T-cell (primary cell): ENCODE results near the gene FOXR1. TPM values are rescaled to one million over a fixed set of nuclear protein-coding genes. Genes with fewer than 3 reads are reported as not detected.

ENCODE experiments used
- ATAC-seq, 4 experiments: fragments of 200-7000 bp in 3 of 4; fragments of 150-1000 bp in 1 of 4; cut with Tn5 transposase; replicated peaks in 1 of 4; 1 replicate in 3 of 4; 2 replicates in 1 of 4; pipeline ENCODE4 v1.10.0; 2021; ENCODE audit warnings: moderate library complexity in 3 of 4, mild to moderate bottlenecking in 2 of 4, moderate number of reproducible peaks in 1 of 4
- CTCF ChIA-PET, 2 donors: fragments of 300-600 bp; sonication (Branson Sonifier 250); formaldehyde crosslinking; loops; one replicate each; lab custom pipeline; 2022; ENCODE audit warnings: antibody characterized with exemption in 2 of 2; lab: Charles Lee
- POLR2A ChIA-PET, 2 donors: fragments of 300-600 bp; sonication (Branson Sonifier 250); formaldehyde crosslinking; loops; one replicate each; lab custom pipeline; 2022; ENCODE audit warnings: antibody characterized with exemption in 2 of 2; lab: Charles Lee
- DNase-seq, 35 experiments: peaks; one replicate each; pipeline versions ENCODE4 v3.0.0 to v3.0.0-alpha.2; 2013 to 2023
- H3K27ac ChIP-seq: one replicate; pipeline ENCODE4 v1.5.1; 2013; ENCODE audit warnings: low read length
- H3K27me3 ChIP-seq, 2 experiments: replicated peaks in 1 of 2; 1 replicate in 1 of 2; 2 replicates in 1 of 2; pipeline versions ENCODE4 v1.6.1 to v1.7.0; 2013; ENCODE audit warnings: low read length in 1 of 2, mixed read lengths in 1 of 2; ENCODE audit not compliant: control insufficient read depth in 2 of 2, insufficient read depth in 2 of 2; ENCODE audit errors: extremely low read depth in 1 of 2
- H3K36me3 ChIP-seq, 2 donors: 1 replicate in 1 of 2; 2 replicates in 1 of 2; pipeline versions ENCODE4 v1.6.1 to v1.7.0; 2013; ENCODE audit warnings: low read length in 1 of 2; ENCODE audit not compliant: control insufficient read depth in 2 of 2, insufficient read depth in 1 of 2; ENCODE audit errors: extremely low read depth in 1 of 2
- H3K4me1 ChIP-seq, 2 experiments: 1 replicate in 1 of 2; 2 replicates in 1 of 2; pipeline versions ENCODE4 v1.6.1 to v1.7.0; 2013; ENCODE audit warnings: low read length in 2 of 2, mixed read lengths in 1 of 2; ENCODE audit not compliant: insufficient read depth in 2 of 2, control insufficient read depth in 1 of 2; ENCODE audit errors: extremely low read depth in 1 of 2
- H3K4me3 ChIP-seq, 2 donors: 1 replicate in 1 of 2; 2 replicates in 1 of 2; pipeline versions ENCODE4 v1.5.1 to v1.7.0; 2013; ENCODE audit warnings: mild to moderate bottlenecking in 2 of 2, low read length in 1 of 2, moderate library complexity in 1 of 2; ENCODE audit not compliant: control insufficient read depth in 1 of 2; ENCODE audit errors: extremely low read depth in 1 of 2
- H3K9me3 ChIP-seq: 2 replicates; pipeline ENCODE4 v1.7.0; 2013
- H3K27ac Mint-ChIP-seq, 2 donors: one replicate each; pipeline ENCODE4 v1.8.0; 2020 to 2021; ENCODE audit warnings: mild to moderate bottlenecking in 2 of 2, mixed read lengths in 2 of 2
- H3K27me3 Mint-ChIP-seq, 2 donors: one replicate each; pipeline ENCODE4 v1.8.0; 2021 to 2022; ENCODE audit warnings: mixed read lengths in 2 of 2
- H3K36me3 Mint-ChIP-seq: one replicate; pipeline ENCODE4 v1.8.0; 2021; ENCODE audit warnings: mixed read lengths
- H3K4me1 Mint-ChIP-seq, 3 donors: one replicate each; pipeline ENCODE4 v1.8.0; 2020 to 2022; ENCODE audit warnings: mixed read lengths in 3 of 3, mild to moderate bottlenecking in 1 of 3
- H3K4me3 Mint-ChIP-seq, 3 donors: one replicate each; pipeline ENCODE4 v1.8.0; 2020 to 2022; ENCODE audit warnings: mild to moderate bottlenecking in 3 of 3, mixed read lengths in 3 of 3, moderate library complexity in 3 of 3
- H3K9me3 Mint-ChIP-seq, 3 donors: one replicate each; pipeline ENCODE4 v1.8.0; 2020 to 2022; ENCODE audit warnings: mixed read lengths in 3 of 3
- WGBS: methylation state at CpG from one replicate; pipeline ENCODE4 v1.1.5; 2013; ENCODE audit warnings: missing lambda C conversion rate; ENCODE audit not compliant: insufficient coverage; 5-methylcytosine and 5-hydroxymethylcytosine counted together
- total RNA-seq, 35 experiments: library from RNA in 6 of 35; stranded (reverse) in 6 of 35; fragments of 120-200 nt in 1 of 35; gene quantifications; one replicate each; pipeline versions ENCODE4 v1.2.1 to v1.2.4 and lab custom pipeline; 2013 to 2026

Gene FOXR1
- total RNA-seq, 5 donors from 2014 or later (not counting 1 experiment from before 2014, with no cell fraction given), result not detected

DNA sequence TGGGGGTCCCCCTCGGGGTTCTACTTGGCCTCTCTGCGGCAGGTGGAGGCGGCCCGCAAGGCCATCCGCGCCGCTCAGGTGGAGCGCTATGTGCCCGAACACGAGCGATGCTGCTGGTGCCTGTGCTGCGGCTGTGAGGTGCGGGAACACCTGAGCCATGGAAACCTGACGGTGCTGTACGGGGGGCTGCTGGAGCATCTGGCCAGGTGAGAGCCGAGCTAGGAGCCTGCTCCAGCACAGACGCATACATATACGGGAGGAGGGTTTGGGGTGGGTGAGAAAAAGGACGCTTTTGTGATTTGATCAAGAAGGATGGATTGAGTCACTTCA, 26.8 kb downstream of the FOXR1 start:
- Histone ChIP-seq H3K36me3 (peaks cover 9 to 33% of the 10 kb centered on the region in 2 donors), H3K27ac (peak overlapping the region; percentile 78), H3K4me1 (peaks cover 14 to 34% of the 10 kb centered on the region in 2 experiments), H3K27me3 (no peaks in the 10 kb centered on the region), H3K9me3 (no peaks in the 10 kb centered on the region), H3K4me3 (peak overlapping the region; percentile 85 to 89)
- Mint-ChIP-seq H3K9me3 (no peaks in the 10 kb centered on the region), H3K27me3 (no peaks in the 10 kb centered on the region), H3K4me1 (peaks cover 38 to 44% (median 44%) of the 10 kb centered on the region in 3 donors), H3K36me3 (peaks cover 18% of the 10 kb centered on the region), H3K4me3 (peak overlapping the region; percentile 92 to 98 (median 97)), H3K27ac (peak overlapping the region; percentile 90)
- no peak for DNase-seq
- CTCF ChIA-PET, result interaction anchor here in 1 of 2 donors (1.3 to 1.4 kb wide), 2 partner anchors 21 to 69 kb away, joined by 3 to 8 read pairs; partner anchors contain the start of genes TRAPPC4 and VPS11
- ATAC-seq, result peak; percentile 19 to 28 (median 20)
- POLR2A ChIA-PET, result interaction anchor here in 1 of 2 donors (0.5 to 1.3 kb wide), 2 partner anchors 9 to 20 kb away, joined by 4 to 7 read pairs; partner anchors contain the start of genes RPS25 and TRAPPC4
- 1% methylated on average over 18 of the region's 19 CpGs for WGBS

DNA sequence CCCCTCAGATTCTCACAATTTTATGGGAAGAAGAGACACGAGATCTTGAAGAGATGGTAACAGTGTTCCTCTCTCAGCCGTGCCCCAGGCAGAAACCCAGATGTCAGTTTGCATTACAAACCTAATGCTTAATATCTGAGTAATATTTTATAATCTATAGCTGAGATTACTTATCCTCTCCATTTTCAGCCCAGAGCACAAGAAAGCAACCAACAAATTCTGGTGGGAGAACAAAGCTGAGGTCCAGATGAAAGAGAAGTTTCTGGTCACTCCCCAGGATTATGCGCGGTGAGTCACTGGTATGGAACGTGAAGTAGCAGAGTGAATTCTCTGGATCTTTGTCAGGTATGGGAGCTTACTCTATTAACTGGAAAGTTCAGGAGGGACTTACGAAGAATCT, 27.3 kb downstream of the FOXR1 start:
- Mint-ChIP-seq H3K27me3 (no peaks in the 10 kb centered on the region), H3K27ac (peak overlapping the region; percentile 90), H3K36me3 (peaks cover 18% of the 10 kb centered on the region), H3K4me1 (peaks cover 38 to 44% (median 44%) of the 10 kb centered on the region in 3 donors), H3K9me3 (no peaks in the 10 kb centered on the region), H3K4me3 (peak overlapping the region; percentile 92 to 98 (median 97))
- Histone ChIP-seq H3K9me3 (no peaks in the 10 kb centered on the region), H3K27ac (peak overlapping the region; percentile 78), H3K4me3 (peak overlapping the region; percentile 85 to 89), H3K27me3 (no peaks in the 10 kb centered on the region), H3K4me1 (peaks cover 14 to 34% of the 10 kb centered on the region in 2 experiments), H3K36me3 (peaks cover 9 to 36% of the 10 kb centered on the region in 2 donors)
- ATAC-seq (no peak), DNase-seq (no peak)
- ChIA-PET CTCF (interaction anchor here in 1 of 2 donors (0.5 kb wide), 1 partner anchor 24 kb away, joined by 6 read pairs; no protein-coding TSS in a partner anchor), POLR2A (interaction anchor here (0.5 to 0.7 kb wide), 4 partner anchors 10 to 19 kb away, joined by 3 to 16 read pairs (median 5); no protein-coding TSS in a partner anchor)
- 81% methylated on average over 3 of the region's 6 CpGs for whole genome bisulfite sequencing

DNA sequence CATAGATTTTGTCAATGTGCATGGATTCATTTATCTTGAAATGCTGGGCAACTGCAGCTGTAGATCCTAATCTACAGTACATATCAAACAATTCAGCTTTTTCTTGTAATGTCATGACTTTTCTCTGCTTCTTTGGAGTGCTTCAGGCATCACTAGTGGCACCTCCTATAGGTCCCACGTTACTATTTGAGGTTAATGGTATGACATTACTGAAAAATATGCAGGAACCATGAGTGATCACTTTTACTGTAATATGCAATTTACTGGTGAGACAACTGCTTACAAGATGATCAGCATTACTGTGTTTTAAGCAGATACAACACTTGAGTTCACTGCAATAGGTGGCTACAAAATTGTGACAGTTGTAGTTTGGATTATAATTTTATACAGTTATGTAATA, 29.3 kb downstream of the FOXR1 start:
- POLR2A ChIA-PET, result no interaction called here
- H3K36me3 ChIP-seq, result peaks cover 9 to 48% of the 10 kb centered on the region in 2 donors

DNA sequence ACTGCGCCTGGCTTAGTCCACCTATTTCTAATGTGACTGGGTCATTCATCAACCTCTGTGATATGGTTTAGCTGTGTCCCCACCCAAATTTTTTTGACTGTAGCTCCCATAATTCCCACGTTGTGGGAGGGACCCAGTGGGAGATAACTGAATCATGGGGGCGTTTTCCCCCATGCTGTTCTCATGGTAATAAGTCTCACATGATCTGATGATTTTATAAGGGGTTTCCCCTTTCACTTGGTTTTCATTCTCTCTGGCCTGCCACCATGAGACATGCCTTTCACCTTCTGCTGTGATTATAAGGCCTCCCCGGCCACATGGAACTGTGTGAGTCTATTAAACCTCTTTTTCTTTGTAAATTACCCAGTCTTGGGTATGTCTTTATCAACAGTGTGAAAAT, 35.1 kb downstream of the FOXR1 start:
- ChIA-PET POLR2A (interaction anchor here in 1 of 2 donors (0.5 kb wide), 1 partner anchor 218 kb away, joined by 4 read pairs; no protein-coding TSS in a partner anchor), CTCF (interaction anchor here (0.7 to 0.9 kb wide), 3 partner anchors 11 to 745 kb away, joined by 3 to 5 read pairs (median 4); no protein-coding TSS in a partner anchor)
- no peak for ATAC-seq
- Histone ChIP-seq H3K4me1 (no peaks in the 10 kb centered on the region), H3K9me3 (no peaks in the 10 kb centered on the region), H3K36me3 (peaks cover 11 to 72% of the 10 kb centered on the region in 2 donors), H3K27me3 (no peaks in the 10 kb centered on the region), H3K27ac (no peak overlapping the region), H3K4me3 (no peak overlapping the region)
- Mint-ChIP-seq H3K27ac (no peak overlapping the region), H3K4me3 (no peak overlapping the region), H3K36me3 (peaks cover 34% of the 10 kb centered on the region), H3K4me1 (peaks cover 0 to 6% (median 6%) of the 10 kb centered on the region in 3 donors), H3K27me3 (no peaks in the 10 kb centered on the region), H3K9me3 (no peaks in the 10 kb centered on the region)
- no peak for DNase-seq
- 100% methylated on average over 1 of the region's 4 CpGs for WGBS

More for the DNA sequence above, 29.3 kb downstream of the FOXR1 start:
- WGBS, result no CpG with 5 or more reads among the region's 1 CpG
- no peak overlapping the region for H3K27ac ChIP-seq
- H3K27ac Mint-ChIP-seq, result no peak overlapping the region
- no peaks in the 10 kb centered on the region for H3K9me3 Mint-ChIP-seq
- H3K4me1 Mint-ChIP-seq, result peaks cover 38 to 44% (median 44%) of the 10 kb centered on the region in 3 donors
- H3K27me3 Mint-ChIP-seq, result no peaks in the 10 kb centered on the region
- H3K36me3 Mint-ChIP-seq, result peaks cover 18% of the 10 kb centered on the region
- CTCF ChIA-PET, result interaction anchor here (0.6 to 1.6 kb wide), 2 partner anchors 14 to 44 kb away, joined by 3 to 9 read pairs; no protein-coding TSS in a partner anchor
- peaks cover 14 to 31% of the 10 kb centered on the region in 2 experiments for H3K4me1 ChIP-seq
- ATAC-seq (no peak), DNase-seq (no peak)
- no peaks in the 10 kb centered on the region for H3K27me3 ChIP-seq
- H3K4me3 ChIP-seq, result no peak overlapping the region
- H3K9me3 ChIP-seq, result no peaks in the 10 kb centered on the region
- H3K4me3 Mint-ChIP-seq, result peak overlapping the region in 1 of 3 donors; percentile 37

DNA sequence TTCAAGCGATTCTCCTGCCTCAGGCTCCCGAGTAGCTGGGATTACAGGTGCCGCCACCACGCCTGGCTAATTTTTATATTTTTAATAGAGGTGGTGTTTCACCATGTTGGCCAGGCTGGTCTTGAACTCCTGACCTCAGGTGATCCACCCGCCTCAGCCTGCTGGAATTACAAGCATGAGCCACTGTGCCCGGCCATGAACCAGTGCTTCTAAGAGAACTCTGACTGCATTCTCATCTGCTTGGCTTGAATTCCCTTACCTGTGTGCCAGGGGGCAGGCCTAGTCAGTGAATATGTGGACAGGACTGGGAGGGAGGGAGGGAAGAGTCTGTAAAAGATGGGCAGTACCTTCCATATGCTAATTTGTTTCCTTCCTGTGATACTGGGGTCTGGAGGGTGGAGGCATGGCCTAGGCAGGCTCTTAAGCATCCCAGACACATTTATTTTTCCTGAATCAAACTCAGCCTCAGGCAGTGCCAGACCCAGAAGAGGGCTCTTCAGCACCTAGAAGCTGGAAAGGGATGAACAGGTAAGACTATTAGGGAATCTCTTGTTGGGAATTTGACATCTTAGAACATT, 40.0 kb downstream of the FOXR1 start:
- H3K4me1 ChIP-seq, result peaks cover 0 to 9% of the 10 kb centered on the region in 2 experiments
- no peaks in the 10 kb centered on the region for H3K27me3 ChIP-seq
- H3K36me3 ChIP-seq, result peaks cover 5 to 85% of the 10 kb centered on the region in 2 donors
- Mint-ChIP-seq H3K36me3 (peaks cover 54% of the 10 kb centered on the region), H3K4me3 (no peak overlapping the region), H3K27ac (no peak overlapping the region), H3K9me3 (no peaks in the 10 kb centered on the region), H3K27me3 (no peaks in the 10 kb centered on the region), H3K4me1 (peaks cover 16 to 24% (median 17%) of the 10 kb centered on the region in 3 donors)
- 98% methylated on average over 6 of the region's 6 CpGs for WGBS
- H3K27ac ChIP-seq, result no peak overlapping the region
- H3K9me3 ChIP-seq, result no peaks in the 10 kb centered on the region
- ChIA-PET POLR2A (no interaction called here), CTCF (interaction anchor here (0.5 kb wide), 2 partner anchors 11 to 22 kb away, joined by 3 to 5 read pairs; no protein-coding TSS in a partner anchor)
- DNase-seq (no peak), ATAC-seq (peak in 1 of 4 experiments; percentile 9)
- H3K4me3 ChIP-seq, result no peak overlapping the region

DNA sequence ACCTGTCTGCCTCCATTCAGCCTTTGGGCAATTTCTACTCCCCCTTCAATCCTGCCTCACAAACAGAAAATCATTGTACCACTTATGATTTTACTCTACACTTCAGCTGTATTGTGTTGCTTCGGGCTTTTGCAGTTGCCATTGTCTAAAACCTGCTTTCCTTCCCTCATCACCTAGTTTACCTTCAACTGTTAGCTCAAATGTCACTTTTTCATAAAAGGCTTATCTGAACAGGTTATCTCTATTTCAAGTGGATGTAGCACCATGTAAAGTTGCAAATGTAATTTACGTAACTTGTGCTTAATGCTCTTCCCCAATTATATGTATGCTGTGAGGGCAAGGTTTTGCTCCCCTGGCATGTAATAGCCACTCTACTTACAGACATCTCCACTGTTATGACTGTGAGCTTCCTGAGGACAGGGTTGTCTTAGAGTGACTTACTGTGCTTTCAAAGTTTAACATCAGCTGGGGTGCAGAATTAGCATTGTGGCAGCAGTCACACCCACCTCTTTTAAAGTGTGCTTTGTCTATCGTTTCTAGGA, 41.1 kb downstream of the FOXR1 start:
- CTCF ChIA-PET, result no interaction called here

More for the DNA sequence above, 41.1 kb downstream of the FOXR1 start:
- Histone ChIP-seq H3K4me3 (no peak overlapping the region), H3K9me3 (no peaks in the 10 kb centered on the region), H3K36me3 (peaks cover 5 to 78% of the 10 kb centered on the region in 2 donors), H3K4me1 (peaks cover 9 to 20% of the 10 kb centered on the region in 2 experiments), H3K27me3 (no peaks in the 10 kb centered on the region), H3K27ac (peak overlapping the region; percentile 7)
- no peak overlapping the region for H3K4me3 Mint-ChIP-seq
- H3K27ac Mint-ChIP-seq, result peak overlapping the region; percentile 33 to 44
- DNase-seq (no peak), ATAC-seq (no peak)
- POLR2A ChIA-PET, result interaction anchor here in 1 of 2 donors (0.7 to 0.8 kb wide), 2 partner anchors 124 to 325 kb away, joined by 3 to 4 read pairs; no protein-coding TSS in a partner anchor
- peaks cover 47% of the 10 kb centered on the region for H3K36me3 Mint-ChIP-seq
- WGBS, result no CpG with 5 or more reads among the region's 3 CpGs
- no peaks in the 10 kb centered on the region for H3K9me3 Mint-ChIP-seq
- peaks cover 23 to 34% (median 26%) of the 10 kb centered on the region in 3 donors for H3K4me1 Mint-ChIP-seq
- H3K27me3 Mint-ChIP-seq, result no peaks in the 10 kb centered on the region
